ENCODE results near the gene ZDHHC11B. TPM values are rescaled to one million over a fixed set of nuclear protein-coding genes. Genes with fewer than 3 reads are reported as not detected.

The ZDHHC11B gene
- total RNA-seq, 1 donor from 2014 or later = not detected

DNA sequence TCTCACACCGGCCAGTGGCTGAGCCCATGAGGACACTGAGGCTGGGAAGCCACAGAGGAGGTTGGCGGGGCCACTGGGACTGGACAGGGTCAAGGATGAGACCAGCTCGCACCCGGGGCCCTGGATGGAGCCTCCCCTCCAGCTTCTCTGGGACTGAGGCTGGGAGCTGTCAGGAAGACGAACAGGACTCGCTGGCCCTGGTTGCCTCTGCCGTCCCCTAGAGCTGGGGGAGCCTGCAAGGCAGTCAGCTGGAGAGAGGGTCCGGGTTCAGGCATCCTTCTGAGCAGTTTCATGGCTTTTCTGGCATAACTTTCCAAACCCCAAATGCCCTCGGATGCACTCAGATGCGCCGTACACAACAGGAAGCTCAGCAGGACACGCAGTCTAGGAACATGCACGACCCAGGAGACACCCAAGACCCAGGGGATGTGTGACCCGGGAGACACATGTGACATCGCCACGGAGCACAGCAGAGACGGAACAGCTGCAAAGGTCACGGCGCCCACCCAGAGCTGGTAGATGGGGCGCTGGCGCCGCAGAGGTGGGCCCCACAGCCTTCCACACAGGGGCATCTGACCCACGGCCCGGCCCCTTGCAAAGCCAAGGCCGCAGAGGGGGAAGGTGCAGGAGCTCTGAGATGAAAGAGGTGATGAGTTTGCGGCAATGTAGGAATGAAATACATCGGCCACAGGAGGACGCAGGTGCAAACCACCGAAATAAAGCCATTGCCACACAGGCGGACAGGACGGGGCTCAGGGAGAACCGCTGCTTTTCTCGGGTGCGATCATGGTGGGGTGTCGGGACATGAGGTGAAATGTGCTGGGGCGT is 108.4 kb downstream of the ZDHHC11B start:
- no peak for DNase-seq (ENCODE audit: low read depth)

DNA sequence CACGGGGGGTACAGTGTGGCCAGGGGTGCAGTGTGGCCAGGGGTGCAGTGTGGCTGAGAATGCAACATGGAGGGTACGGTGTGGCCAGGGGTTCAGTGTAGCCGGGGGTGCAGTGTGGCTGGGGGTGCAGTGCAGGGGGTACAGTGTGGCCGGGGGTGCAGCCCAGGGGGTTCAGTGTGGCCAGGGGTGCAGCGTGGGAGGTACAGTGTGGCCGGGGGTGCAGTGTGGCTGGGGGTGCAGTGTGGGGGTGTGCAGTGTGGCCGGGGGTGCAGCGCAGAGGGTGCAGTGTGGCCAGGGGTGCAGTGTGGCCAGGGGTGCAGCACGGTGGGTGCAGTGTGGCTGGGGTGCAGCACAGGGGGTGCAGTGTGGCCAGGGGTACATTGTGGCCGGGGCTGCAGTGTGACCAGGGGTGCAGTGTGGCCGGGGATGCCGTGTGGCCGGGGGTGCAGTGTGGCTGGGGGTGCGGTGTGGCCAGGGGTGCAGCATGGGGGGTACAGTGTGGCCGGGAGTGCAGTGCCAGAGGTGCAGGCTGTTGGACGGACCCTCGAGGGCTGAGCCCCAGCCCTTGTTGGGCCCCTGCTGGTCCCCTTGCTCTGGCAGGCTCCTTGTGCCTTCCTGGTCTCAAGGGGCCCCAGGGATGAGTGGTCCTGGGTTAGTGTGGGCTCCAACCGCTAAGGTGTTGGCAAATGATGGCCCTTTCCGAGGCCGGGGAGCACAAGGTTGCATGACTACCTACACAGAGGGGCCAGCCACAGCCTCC is 109.2 kb downstream of the ZDHHC11B start:
- no peak for DNase-seq (ENCODE audit: low read depth)

DNA sequence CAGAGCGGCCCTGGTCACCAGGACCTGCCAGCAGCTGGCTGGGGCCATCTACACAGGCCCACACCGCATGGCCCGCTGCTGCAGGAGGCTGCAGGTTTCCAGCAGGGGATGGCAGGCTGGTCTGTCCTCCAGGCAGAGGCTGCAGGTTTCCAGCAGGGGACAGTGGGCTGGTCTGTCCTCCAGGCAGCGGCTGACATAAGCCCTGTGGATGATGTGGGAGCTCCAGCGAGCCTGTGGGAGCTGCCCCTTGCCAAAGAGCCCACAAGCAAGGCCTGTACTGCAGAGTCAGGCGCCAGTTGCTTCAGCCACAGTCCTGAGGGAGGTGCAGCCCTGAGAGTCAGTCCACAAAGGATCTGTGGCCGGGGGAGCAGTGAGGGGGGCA is 109.9 kb downstream of the ZDHHC11B start:
- DNase-seq (ENCODE audit: low read depth) = peak; percentile 82

DNA sequence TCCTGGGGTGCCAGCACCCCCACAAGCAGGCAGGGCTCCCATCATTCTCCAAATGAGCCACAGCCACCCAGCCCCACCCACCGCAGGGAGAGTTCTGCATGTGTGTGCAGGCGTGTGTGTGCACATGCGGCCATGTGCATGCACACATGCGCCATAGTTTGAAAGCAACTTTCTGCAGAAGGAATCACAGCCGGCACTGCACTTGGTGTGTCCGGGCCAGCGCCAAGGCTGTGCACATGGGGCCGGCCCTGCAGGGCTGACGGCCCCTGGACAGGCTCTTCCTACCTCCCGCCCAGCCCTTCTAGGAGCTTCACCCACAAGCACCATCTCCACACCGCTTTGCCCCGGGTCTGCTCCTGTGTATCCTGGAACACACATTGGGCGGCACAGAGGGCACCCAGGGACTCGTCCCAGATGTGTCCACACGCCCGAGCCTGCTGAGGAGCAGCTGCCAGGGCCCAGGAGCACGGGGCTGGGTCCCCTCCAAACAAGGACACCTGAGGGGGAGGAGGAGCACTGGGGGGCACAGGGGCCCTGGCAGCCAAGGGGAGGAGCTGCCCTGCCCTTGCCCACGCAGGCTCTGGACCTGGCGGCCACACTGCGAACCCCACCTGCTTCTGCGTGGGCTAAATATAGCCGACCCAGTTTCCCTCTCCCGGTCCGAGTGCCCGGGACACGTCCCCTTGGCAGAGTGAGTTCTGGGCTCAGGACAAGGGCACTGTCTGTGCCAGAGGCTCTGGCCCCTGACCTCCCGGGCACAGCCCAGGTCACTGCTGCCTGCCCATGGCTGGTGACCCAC is 110.5 kb downstream of the ZDHHC11B start:
- DNase-seq (ENCODE audit: low read depth) = no peak

DNA sequence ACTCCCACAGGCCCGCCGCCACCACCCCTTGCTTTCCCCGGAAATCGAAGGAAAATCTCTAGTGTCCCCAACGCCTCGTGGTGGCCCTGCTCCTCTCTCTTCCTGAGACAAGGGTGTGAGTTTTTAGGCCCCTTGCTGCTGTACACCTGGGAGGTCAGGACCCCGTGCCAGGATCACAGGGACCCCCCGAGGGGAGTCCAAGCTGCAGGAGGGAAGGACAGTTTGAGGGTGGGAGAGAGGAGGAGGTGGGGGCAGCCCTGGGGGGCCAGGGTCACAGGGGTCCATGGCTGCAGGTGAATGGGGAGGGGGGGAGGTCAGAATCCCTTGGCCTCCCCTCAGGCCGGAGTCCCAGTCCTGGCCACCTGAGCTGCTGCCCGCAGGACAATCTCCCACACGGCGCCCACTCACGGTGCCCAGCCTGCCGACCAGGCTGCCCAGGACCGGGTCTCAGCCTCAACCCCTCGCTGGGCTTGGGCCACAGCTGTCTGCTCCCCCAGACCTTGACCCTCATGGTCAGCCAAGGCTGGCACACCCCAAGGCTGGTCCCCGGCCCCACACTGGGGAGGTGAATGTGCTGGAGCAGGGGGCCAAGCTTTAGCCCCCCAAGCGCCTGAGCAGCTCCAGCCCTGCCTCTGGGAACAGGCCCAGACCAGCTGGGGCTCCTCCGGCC is 111.2 kb downstream of the ZDHHC11B start:
- DNase-seq (ENCODE audit: low read depth) = no peak

DNA sequence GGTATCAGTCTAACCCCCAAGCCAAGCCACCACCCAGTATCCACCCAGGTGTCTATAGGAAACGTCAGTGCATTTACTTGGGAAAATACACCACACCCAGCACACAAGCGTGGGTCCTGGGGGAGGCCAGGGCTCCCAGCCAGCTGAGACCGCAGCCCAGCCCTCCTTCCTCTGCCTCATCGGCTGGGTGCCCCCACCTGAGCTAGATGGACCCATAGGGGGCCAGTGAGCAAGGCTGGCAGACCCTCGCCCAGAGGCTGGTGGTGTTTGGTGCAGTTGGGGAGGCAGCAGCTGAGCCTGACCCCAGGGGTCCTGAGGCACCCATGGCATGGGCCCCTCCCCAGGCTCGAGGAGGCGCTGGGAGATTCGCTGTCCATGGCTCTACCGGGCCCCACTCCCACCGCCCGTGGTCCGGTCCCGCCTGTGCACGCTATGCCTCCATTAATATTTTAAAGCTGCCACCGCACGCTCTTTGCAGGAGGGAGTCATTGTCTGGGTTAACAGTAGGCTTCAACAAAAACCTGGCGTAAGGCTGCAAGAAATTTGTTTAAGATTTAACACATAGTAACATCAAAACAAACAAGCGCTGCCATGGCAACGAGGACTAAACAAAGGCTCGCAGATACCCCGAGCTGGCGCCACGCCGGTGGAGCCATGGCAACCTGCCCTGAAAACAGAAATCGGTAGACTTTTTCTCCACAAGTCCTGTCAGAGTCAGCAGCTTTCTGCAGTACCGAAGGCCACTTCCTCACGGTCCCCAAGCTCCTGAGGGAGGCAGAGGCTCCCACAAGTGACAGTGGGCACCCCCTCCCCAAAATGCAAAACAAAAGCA is 112.0 kb downstream of the ZDHHC11B start:
- DNase-seq (ENCODE audit: low read depth) = peak; percentile 80

DNA sequence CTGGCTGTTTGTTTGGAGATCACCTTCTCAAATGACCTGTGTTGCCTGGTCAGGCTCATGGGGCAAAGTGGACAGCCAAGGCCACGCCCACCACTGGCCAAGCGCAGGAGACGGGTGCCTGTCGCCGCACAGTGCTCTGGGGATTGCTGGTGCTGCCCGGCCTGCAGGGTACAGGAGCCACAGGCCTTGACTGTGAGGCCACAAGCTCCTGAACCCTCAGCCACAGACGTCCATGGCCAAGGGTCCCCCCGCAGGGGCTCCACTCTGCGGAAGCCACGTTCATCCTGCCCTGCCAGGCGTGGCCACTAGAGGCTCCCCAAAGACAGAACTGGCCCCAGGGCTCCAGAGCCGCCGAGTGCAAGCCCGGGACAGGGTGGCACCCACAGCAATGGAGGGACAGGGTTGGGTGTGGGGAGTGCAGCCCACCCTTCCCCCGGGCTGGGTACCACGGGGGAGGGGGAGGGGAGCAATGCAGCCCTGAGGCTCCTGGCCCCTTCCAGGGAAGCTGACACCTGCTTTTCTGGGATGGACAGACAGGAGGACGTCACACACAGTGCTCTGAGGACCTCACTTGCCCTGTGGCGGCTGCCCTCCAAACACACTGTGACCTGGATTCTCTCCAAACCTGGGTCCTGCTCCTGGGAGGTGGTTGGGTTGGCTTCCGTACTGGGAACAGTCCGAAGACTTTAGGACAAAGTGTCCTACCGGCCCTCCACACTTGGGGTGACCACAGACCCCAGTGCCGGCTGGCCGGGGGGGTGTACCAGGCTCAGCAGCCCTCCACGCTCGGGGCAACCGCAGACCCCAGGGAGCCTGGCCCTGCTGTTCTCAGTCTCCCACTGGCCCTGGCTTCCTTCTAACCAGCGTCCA is 112.8 kb downstream of the ZDHHC11B start:
- DNase-seq (ENCODE audit: low read depth) = peak; percentile 73

DNA sequence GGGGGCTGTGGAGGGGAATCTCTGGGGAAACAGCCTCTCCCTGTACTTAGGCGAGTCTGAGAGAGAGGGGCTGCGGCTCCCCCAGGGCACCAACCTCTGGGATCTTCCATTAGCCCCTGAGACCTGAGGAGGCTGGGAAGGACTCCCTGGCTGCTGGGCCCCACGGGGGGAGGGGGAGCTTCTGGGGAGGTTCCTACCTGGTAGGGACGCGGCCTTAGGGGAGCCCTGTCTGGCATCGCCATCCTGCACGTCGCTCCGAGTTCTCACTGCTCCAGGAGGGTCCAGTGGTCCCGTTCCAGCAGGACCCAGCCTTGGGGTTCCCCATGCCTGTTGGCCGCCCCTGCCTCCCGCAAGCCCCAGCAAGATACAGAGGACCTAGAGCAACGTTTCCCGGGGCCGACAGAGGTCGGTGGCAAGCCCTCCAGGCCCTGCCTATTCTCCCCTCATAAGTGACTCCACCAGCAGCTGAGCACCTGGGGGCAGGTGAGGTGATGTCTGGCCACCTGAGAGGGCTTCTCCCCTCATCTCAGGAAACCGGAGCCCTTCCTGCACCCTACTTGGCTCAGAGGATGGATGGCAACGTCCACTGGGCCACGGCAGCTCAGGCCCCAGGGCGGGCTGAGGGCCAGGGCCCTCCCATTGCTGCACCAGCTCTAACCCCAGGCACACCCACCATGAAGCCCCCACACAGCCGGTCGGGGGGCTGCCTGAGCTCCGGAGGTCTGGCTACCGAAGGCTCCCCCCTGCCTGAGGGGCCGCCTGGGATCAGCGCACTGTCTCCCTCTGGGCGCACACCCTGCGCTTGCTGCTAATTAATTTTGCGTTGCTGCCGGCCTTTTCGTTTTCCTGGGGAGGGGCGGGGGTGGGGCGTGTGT is 113.9 kb downstream of the ZDHHC11B start:
- DNase-seq (ENCODE audit: low read depth) = no peak

DNA sequence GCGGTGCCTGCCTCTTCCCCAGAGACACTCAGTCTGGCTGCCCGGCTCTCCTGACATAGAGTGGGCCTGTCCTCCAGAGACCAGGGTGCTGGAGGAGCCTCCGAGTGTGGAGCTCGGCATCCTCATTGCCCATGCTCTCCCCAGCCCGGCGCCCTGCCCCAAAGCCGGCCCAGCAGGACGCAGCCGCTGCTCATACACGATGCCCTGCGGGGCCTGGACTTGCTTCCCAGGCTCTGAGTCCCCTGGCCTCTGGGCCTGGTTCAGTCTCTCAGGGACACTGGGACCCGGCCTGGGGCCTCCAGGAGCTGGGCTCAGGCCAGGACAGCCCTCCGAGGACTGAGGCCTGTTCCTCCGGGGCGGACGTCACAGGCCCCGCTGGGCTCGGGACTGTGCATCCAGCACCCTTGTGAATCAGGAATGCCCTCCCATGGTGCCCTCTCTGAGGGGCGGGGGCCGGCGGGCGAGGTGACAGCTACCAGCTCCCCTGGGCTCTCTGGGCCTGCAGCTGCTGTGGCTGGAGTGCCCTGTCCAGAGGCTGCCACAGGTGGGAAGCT is 114.6 kb downstream of the ZDHHC11B start:
- no peak for DNase-seq (ENCODE audit: low read depth)

DNA sequence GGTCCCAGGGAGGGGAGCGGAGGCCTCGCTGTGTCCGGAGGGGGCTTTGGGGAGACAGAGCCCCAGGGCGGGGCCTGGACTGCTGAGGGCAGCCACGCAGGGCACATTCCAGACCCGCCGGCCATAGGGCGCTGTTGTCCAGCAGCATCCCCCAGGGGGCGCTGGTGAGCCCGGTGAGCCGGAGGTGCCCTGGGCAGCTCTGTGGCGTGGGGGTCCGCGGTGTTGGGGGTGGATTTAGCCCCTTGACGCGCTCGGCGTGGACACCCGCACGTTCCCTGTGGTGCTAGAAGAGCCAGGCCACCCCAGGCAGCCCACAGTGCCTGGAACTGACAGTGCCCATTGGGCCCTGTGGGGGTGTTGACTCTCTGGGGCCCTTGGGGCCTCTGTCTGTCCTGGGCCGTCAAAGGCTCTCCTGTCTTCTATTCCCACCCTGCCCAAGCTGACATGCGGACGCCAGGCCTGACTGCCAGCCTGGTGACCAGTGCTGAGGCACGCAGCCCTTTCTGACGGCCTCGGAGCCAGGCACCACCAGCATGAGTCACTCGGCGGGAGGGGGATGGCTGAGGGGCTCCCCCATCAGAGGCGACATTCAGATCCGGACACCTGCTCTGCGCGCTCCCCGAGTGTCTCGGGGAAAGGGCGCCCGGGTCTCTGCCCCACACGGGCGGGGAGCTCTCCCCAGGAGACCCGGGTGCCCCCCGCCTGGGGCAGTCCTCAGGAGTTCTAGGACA is 115.3 kb downstream of the ZDHHC11B start:
- DNase-seq (ENCODE audit: low read depth) = peak; percentile 47

DNA sequence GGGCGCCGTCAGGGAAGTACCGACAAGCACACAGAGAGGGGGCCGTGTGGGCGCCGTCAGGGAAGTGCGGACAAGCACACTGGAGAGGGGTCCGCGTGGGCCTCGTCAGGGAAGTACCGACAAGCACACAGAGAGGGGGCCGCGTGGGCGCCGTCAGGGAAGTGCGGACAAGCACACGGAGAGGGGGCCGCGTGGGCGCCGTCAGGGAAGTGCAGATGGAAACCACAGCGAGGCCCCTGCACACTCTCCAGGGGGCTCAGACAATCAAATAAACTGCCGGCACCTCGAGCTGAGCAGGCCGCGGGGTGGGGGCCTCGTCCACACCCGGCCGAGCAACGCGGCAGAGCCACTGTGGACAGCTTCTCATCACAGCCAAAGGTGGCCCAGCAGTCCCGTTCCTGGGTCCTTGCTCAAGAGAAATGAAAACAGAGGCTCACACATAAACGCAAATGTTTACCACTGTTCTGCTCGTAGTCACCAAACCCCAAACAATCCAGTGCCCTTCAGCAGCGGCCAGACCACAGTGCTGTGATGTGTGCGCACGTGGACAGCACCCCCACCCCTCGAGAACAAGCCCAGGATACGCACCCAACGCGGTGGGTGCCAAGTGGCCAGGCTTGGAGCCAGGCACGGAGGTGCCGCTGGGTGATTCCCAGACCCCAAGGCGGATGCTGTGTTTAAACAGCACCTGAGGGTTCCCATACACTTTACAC is 116.1 kb downstream of the ZDHHC11B start:
- no peak for DNase-seq (ENCODE audit: low read depth)

DNA sequence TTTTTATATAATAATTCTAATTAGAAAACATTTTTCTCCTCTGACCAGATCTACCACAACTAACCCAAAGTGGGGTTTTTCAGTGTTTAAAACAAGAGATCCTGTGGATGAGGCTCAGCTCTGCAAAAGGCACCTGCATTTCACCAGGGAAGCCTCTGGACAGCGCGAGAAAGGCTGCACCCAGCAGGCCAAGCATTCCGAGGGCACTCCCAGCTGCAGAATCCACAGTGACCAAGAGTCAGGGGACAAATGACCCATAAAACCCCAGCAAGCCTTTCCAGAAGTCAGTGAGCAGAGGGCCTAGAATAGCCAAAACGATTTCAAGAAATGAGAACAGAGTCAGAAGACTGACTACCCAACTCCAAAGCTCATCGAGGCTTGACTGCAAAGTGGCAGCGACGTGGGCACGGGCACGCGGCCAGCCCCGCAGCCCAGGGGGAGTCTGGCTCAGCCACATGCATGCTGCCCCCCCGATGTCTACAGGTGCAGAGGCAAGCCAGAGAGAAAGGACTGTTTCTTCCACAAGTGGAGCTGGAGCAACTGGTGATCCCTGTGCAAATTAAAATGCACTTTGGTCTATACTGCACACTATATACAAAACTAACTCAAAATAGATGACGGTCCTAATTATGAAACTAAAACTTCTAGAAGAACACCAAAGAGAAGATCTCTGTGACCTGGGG is 117.6 kb downstream of the ZDHHC11B start:
- peak; percentile 83 for DNase-seq (ENCODE audit: low read depth)

DNA sequence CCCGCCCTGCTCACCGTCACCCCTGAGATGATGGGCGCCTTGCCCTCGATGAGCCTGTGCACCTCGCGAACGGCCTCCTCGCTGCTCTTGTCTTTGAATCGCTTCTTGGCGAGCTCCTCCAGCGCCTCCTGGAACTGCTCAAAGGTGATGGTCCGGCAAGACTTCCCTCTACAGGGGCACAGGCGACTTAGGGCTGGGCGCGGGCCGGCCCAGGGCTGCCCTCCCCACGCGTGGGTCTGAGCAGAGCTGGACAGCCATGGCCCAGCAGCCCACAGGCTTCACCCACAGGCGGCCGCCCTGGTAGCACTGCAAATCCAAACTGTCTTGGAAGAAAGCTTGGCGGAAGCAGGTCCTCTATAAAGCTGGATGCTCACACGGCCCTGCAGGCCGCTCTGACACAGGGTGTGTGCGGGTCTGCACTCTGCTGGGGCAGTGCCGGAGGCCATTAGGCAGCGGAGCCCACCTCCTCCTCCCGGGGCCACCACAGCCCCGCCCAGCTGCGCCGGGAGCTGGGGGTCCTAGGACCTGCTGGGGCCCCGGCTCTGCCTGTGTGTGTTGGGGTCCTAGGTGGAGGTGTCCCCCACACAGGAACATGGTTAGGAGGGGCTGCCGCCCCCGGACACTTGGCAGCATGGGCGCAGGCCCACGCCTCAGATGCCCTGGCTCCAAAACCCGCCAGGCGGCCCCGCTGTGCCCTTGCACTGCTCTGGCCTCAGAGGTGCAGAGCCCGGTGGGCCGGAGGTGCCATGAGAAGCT is 118.4 kb downstream of the ZDHHC11B start:
- no peak for DNase-seq (ENCODE audit: low read depth)

DNA sequence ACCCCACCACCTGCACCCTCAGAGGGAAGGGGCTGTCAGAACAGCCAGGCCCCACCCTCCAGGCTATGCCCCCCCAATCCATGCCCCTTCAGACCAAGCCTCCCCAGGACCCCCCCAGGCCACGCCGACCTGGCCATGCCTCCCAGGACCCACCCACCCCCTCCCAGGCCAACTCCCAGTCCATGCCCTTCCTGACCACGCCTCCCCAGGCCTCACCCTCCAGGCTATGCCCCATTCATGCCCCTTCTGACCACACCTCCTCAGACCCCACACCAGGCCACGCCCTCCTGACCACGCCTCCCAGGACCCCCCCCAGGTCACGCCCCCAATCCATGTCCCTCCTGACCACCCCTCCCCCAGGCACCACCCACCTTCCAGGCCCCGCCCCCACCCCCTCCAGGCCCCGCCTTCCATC is 119.0 kb downstream of the ZDHHC11B start:
- DNase-seq (ENCODE audit: low read depth) = no peak

DNA sequence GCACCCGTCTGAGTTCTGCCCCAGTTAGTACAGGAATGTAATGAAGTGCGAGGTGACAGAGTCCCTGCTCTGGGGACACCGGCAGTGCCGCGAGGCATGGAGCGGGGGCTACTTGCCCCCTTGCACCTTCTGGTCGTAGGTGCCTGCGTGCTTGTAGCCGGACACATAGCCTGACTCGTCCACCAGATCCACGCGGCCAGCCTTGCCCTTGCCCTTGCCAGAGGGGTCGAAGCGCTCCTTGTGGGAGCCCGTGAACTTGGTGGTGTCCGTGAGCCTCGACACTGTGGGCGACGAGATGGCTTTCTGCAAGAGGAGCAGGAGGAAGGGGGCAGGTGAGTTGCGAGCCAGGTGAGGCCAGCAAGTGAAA is 119.6 kb downstream of the ZDHHC11B start:
- no peak for DNase-seq (ENCODE audit: low read depth)
